NCI-H187 (cell line): Measurements from ENCODE around the gene RIPK3.
"Not testable (repeated sequence)": the region's sequence is repeated elsewhere in the genome, so short reads cannot be mapped to it uniquely, and the experiment has no call there.

ENCODE experiments used
- DNase-seq, 2 experiments: peaks; one replicate each; lab custom pipeline; 2025; lab: John Stamatoyannopoulos, UW

RIPK3 gene

GRCh38 chr14:24369907-24370687, 30.3 kb upstream of the RIPK3 start:
- no peak for DNase-seq

- no peak for DNase-seq
These were observed 29.7 kb upstream of the RIPK3 start for GRCh38 chr14:24369463-24369862.

GRCh38 chr14:24368562-24369252, 28.9 kb upstream of the RIPK3 start:
- DNase-seq, result peak; percentile 35 to 75

DNA sequence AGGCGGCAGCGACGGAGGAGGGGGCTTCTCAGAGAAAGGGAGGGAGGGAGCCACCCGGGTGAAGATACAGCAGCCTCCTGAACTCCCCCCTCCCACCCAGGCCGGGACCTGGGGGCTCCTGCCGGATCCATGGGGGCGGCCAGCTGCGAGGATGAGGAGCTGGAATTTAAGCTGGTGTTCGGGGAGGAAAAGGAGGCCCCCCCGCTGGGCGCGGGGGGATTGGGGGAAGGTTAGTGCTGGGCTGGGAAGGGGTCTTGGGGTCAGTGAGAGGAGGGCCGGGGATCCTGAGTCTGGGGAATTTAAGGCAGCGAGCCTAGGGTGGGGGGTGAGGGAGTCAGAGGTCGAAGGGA, 28.4 kb upstream of the RIPK3 start:
- DNase-seq, result no peak

- peak; percentile 86 to 90 for DNase-seq
These were observed 27.9 kb upstream of the RIPK3 start, which contains the start of gene NFATC4 for GRCh38 chr14:24367514-24368211. Gene NFATC4 (plus strand): TSS chr14:24368184. CDS start chr14:24368341, 157 bp downstream.

- peak; percentile 98 to 100 for DNase-seq
These were observed 27.1 kb upstream of the RIPK3 start for GRCh38 chr14:24366721-24367513.

DNA sequence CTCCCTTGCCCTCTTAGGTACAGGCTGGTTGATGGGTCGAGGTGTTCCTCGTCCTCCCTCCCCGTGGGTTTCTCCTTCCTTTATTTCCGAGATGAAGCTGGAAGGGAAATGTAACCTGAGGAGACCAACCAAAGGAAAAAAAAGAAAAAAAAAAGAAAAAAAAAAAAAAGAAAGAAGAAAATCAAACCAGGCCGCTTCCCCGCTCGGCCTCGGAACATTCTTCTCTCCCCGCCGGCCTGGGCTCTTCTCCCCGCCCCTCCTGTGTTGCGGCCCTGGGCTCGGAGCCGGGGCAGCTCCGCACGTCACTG, 26.6 kb upstream of the RIPK3 start:
- no peak for DNase-seq

DNA sequence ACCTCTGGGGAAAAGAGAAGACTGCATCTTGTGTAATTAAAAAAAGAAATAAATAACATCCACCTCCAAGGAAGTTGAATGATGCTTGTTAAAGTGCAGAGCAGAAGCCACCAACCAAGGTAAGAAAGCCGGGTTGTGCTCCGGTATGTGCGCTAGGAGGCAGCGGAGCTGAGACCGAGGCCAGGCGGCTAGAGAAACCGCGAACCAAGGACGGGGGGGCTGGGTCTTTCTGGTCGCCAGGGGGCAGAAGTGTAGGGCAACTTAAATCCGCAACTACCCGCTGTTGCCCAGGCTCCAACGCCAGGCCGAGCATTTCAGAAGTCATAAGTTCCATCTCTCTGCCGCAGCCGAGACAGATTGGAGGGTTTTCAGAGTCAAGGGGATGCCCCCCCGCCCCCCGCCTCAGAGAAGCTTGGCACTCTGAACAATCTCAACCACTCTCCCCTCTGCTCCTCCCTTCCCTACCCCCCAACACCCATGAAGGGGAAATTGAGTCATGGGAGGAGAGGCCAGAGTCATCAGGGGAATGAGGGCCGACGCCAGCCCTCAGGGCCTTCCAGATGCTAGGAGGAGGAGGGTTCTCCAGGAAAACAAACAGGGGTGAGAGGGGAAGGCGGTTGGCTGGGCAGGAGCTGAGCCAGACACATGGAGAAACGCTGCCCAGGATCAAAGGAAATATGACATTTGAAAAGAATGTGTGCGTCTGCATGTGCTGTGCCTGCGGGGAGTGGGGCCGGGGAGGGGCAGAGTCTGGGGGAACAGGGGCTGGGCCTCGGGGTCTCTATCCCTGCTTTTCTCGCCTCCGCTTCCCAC, 26.0 kb upstream of the RIPK3 start:
- peak; percentile 56 to 88 for DNase-seq

- no peak for DNase-seq
These were observed 25.1 kb upstream of the RIPK3 start for GRCh38 chr14:24364841-24365240.

DNA sequence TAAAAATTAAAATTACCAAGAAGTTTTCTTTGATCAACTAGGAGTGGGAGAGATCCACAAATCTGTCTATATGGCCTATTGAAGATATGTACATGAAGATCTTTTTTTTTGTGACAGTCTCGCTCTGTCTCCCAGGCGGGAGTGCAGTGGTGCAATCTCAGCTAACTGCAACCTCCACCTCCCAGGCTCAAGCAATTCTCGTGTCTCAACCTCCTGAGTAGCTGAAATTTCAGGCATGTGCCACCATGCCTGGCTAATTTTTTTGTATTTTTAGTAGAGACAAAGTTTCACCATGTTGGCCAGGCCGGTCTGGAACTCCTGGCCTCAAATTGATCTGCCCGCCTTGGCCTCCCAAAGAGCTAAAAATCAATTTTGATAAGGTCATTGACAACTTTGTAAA, 23.6 kb upstream of the RIPK3 start:
- no peak for DNase-seq

DNA sequence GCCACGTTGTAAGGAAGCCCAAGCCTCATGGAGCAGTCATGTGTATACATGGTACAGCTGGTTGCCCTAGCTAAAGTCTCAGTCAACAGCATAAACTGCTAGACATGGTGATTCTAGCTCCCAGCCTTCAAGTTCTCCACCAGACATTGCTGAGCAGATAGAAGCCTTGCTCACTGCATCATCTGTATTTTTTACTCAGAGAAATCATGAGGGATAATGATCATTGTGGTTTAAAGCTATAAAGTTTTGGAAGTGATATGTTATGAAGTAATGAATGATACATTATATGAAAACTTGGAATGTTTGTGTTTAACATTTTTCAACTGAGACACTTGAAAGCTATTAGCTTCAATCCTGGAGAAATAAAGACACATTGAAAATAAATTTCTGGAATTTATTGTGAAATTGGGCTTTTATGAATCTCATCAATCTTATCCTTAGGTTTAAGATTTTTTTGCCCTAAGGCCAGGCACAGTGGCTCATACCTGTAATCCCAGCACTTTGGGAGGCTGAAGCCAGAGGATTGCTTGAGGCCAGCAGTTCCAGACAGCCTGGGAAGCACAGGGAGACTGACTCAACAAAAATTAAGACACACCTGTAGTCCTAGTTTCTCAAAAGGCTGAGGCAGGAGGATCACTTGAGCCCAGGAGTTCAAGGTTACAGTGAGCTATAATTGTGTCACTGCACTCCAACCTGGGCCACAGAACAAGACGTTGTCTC, 22.6 kb upstream of the RIPK3 start:
- DNase-seq, result no peak

DNA sequence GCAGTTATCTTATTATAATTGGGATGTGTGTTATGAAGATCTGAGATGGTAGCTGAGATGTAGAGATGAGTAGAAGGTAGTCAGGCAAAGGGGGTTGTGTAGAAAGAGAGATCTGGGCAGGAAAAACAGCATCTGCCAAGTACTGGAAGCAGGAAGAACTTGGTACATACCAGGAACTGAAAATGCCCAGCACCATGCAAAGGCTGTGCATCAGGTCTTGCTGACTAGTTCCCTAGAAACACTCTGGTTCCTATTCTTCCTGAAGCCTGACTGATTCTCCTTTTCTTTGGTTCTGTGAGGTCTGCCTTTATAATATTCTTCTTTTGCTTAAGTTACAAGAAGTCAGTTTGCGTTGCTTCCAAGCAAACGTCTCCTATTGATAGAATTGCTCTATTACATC, 21.5 kb upstream of the RIPK3 start:
- DNase-seq, result no peak

DNA sequence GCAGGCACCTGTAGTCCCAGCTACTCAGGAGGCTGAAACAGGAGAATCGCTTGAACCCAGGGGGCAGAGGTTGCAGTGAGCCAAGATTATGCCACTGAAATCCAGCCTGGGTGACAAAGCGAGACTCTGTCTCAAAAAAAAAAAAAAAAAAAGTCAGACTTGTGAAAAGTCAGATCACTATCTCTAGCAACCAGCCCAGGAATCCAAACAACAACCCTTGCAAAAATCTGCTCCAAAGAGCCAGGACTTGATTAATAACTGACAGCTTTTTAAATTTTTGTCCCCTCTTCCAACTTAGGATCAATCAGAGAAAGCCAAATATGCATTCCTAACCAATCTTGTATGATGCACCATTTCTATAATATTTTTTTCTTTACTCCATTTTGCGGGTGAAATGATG, 20.5 kb upstream of the RIPK3 start:
- DNase-seq, result no peak

DNA sequence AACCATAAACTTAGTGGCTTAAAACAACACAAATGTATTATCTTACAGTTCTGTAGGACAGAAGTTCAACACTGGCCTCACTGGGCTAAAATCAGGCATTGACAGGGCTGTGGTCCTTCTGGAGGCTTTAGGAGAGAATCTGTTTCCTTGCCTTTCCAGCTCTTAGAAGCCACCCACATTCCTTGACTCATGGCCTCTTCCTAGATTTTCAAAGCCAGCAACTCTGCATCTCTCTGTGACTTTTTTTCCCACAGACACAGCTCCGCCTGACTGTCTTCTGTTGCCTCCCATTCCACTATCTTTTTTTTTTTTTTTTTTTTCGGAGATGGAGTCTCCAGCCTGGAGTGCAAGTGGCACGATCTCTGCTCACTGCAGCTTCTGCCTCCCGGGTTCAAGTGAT, 16.4 kb upstream of the RIPK3 start:
- no peak for DNase-seq

GRCh38 chr14:24355009-24355408, 15.2 kb upstream of the RIPK3 start:
- DNase-seq, result no peak

- not testable (repeated sequence) for DNase-seq
These were observed 14.7 kb upstream of the RIPK3 start for GRCh38 chr14:24354482-24354825.

DNA sequence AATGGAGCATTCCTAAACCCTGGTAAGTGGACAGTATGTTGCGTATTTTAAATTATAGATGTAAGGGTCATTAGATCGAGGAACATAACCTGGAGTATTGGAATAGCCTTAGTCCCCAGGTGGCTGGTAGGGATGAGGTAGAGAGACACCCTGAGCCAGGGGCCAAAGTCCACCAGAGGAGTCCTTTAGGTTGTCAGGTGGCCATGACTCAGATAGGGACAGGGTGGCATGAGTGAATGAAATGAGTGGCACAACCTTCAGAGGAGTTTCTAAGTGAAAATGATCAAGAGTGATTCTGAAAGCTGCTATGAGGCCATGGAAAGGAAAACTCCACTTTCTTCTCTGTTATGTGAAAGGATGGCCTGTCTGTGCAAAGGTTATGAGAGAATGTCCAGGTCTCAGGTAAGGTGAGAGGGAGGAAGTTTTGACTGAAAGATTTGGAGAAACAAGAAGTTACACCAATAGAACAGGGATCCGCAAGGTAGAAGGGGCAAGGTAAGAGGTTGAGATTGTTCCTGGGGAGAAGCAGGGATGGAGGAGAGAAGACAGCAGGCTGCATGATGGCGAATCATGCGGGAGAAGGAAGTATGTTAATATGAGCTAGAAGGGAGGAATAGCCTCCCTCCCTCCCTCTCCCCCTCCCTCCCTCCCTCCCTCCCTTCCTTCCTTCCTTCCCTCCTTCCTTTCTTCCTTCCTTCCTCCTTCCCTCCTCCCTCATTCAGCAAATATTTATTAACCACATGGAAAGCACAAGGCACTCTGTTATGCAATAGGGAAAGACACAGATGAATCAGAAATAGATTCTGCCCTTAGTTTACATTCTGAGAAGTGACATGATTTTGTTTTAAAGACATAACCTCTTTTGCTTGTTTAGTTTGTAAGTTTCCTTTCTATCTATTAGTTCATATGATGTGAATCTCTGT, 14.0 kb upstream of the RIPK3 start:
- no peak for DNase-seq

- no peak for DNase-seq
These were observed 11.7 kb upstream of the RIPK3 start for GRCh38 chr14:24351517-24351916.

GRCh38 chr14:24349742-24350141, 10.0 kb upstream of the RIPK3 start:
- DNase-seq, result no peak

GRCh38 chr14:24348186-24348585, 8.4 kb upstream of the RIPK3 start:
- no peak for DNase-seq
